ENCODE measurements around the gene THOC6. TPM values are rescaled to one million over a fixed set of nuclear protein-coding genes. Genes with fewer than 3 reads are reported as not detected.

The THOC6 gene
- total and polyA plus RNA-seq, 12 donors, result 9.0 to 107 (median 18.7) TPM

DNA sequence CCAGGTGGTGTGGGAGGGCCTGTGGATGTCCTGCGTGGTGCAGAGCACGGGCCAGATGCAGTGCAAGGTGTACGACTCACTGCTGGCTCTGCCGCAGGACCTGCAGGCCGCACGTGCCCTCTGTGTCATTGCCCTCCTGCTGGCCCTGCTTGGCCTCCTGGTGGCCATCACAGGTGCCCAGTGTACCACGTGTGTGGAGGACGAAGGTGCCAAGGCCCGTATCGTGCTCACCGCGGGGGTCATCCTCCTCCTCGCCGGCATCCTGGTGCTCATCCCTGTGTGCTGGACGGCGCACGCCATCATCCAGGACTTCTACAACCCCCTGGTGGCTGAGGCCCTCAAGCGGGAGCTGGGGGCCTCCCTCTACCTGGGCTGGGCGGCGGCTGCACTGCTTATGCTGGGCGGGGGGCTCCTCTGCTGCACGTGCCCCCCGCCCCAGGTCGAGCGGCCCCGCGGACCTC, 10.3 kb upstream of the THOC6 start:
- H3K4me3 ChIP-seq, result no peak overlapping the region
- intact Hi-C loops (cut with DNase I), result no loop called here

DNA sequence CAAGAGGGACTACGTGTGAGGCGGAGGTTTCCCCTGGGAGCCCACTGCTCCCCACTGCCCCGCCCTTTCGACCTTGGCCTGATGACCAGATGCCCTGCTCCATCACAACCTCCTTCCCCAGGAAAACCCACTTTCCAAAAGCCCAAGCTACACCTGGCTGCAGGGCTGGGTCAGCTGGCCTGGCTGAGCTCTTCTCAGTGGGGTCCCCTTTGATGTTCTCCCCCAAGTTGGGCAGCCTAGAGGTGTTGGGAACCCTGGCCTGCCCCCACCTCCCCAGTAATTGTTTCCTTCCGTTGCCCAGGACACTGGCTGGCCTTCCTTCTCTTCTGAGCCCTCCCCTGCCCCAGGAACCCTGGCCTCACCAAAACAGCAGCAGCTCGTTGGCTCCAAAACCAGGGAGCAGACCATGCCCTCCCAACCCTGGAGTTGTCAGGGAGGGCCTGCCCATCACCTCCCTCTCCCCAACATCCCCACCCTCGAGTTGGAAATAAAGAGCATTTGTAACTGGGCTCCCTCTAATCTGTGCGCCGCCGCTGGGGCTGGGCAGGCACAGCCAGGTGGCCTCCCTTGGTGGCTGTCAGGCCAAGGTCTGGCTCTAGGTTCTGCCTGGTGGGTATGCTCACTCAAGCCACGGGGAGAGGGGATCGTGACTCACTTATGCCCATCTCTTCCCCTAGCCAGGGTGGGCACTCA, 9.7 kb upstream of the THOC6 start:
- no peaks in the 10 kb centered on the region for H3K36me3 ChIP-seq (replicated peaks in 1 of 2)
- 49 to 72% (median 56%) methylated on average over 5 to 12 of the region's 12 CpGs for WGBS, 4 donors
- H3K27me3 ChIP-seq, result peaks cover 16% of the 10 kb centered on the region
- no peak for DNase-seq
- H3K4me1 ChIP-seq (replicated peaks in 1 of 2), result peaks cover 0 to 4% of the 10 kb centered on the region in 2 donors
- H3K27ac ChIP-seq, result no peak overlapping the region
- TF ChIP-seq, protein P1, sequence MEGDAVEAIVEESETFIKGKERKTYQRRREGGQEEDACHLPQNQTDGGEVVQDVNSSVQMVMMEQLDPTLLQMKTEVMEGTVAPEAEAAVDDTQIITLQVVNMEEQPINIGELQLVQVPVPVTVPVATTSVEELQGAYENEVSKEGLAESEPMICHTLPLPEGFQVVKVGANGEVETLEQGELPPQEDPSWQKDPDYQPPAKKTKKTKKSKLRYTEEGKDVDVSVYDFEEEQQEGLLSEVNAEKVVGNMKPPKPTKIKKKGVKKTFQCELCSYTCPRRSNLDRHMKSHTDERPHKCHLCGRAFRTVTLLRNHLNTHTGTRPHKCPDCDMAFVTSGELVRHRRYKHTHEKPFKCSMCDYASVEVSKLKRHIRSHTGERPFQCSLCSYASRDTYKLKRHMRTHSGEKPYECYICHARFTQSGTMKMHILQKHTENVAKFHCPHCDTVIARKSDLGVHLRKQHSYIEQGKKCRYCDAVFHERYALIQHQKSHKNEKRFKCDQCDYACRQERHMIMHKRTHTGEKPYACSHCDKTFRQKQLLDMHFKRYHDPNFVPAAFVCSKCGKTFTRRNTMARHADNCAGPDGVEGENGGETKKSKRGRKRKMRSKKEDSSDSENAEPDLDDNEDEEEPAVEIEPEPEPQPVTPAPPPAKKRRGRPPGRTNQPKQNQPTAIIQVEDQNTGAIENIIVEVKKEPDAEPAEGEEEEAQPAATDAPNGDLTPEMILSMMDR (IDR thresholded peaks at IDR 0.05), result no peak
- no peak for TF ChIP-seq POLR2A (IDR thresholded peaks at IDR 0.05)
- no peak overlapping the region for H3K4me3 ChIP-seq
- intact Hi-C loops (cut with DNase I), result no loop called here
- H3K9me3 ChIP-seq (replicated peaks in 1 of 3), result no peaks in the 10 kb centered on the region

More for the DNA sequence above, 10.3 kb upstream of the THOC6 start:
- H3K27me3 ChIP-seq, result peaks cover 15% of the 10 kb centered on the region
- TF ChIP-seq POLR2A (IDR thresholded peaks at IDR 0.05), result no peak
- TF ChIP-seq, protein P1 (IDR thresholded peaks at IDR 0.05), result no peak
- H3K36me3 ChIP-seq (replicated peaks in 1 of 2), result no peaks in the 10 kb centered on the region
- peaks cover 0 to 4% of the 10 kb centered on the region in 2 donors for H3K4me1 ChIP-seq (replicated peaks in 1 of 2)
- H3K27ac ChIP-seq, result no peak overlapping the region
- WGBS, 4 donors, result 40 to 61% (median 55%) methylated on average over 11 to 27 of the region's 27 CpGs
- H3K9me3 ChIP-seq (replicated peaks in 1 of 3), result no peaks in the 10 kb centered on the region
- DNase-seq, result no peak

DNA sequence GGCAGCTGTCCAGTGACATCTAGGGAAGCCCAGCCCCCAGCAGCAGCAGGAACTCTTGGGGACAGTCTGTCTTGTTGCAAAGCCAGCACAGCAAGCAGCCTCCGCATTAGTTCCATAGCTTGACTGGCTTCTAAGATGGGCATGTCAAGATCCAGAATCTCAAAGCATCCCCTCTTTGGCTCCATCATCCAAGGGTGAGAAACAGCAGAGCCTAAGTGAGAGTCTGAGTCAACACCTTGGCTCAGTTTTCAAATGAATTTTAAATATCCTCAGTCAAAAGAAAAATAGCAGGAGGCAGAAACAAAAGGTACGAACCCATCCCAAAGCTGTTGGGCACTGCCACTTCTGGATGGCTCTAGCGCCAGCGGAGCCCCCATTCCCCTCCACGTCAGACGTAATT, 8.9 kb upstream of the THOC6 start:
- no peak overlapping the region for H3K4me3 ChIP-seq
- DNase-seq, result no peak
- peaks cover 3 to 10% of the 10 kb centered on the region in 2 donors for H3K4me1 ChIP-seq (replicated peaks in 1 of 2)
- 66 to 93% (median 90%) methylated on average over 5 to 6 of the region's 6 CpGs for WGBS, 4 donors
- no peaks in the 10 kb centered on the region for H3K9me3 ChIP-seq (replicated peaks in 1 of 3)
- H3K27me3 ChIP-seq, result peaks cover 10% of the 10 kb centered on the region
- intact Hi-C loops (cut with DNase I), result no loop called here
- no peaks in the 10 kb centered on the region for H3K36me3 ChIP-seq (replicated peaks in 1 of 2)
- no peak for TF ChIP-seq POLR2A (IDR thresholded peaks at IDR 0.05)
- TF ChIP-seq, protein P1 (IDR thresholded peaks at IDR 0.05), result no peak
- no peak overlapping the region for H3K27ac ChIP-seq

DNA sequence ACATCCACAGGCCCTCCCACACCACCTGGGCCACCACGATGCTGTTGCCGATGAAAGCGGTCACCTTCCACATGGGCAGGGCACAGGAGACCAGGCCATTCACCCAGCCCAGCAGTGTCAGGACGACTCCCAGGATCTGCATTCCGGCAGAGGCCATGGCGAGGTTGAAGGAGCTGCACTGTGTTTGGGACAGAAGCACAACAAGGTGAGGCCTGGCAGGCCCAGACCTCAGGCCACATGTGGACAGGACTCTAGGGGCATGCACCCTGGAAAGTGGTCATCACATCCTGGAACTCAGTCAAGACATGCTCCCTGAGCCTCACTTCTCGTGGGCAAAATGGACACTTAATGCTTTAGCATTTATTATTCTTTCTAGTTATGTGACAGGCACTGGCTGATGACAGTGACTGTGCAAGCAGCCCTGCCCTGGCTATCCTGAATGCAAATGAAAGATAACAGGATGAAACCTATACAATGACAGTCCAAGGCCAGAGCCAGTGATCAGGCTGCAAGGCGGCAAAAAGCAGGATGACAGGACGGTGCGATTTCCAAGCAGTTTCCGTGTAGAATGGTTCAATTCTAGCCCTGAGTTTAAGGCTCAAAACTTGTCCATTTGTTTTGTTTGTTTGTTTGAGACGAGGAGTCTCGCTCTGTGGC, 7.8 kb upstream of the THOC6 start:
- Histone ChIP-seq H3K4me1 (replicated peaks in 1 of 2) (peaks cover 4 to 16% of the 10 kb centered on the region in 2 donors), H3K27me3 (peaks cover 10% of the 10 kb centered on the region)

More for the DNA sequence above, 7.8 kb upstream of the THOC6 start:
- no peaks in the 10 kb centered on the region for H3K9me3 ChIP-seq (replicated peaks in 1 of 3)
- H3K36me3 ChIP-seq (replicated peaks in 1 of 2), result no peaks in the 10 kb centered on the region
- H3K27ac ChIP-seq, result no peak overlapping the region
- no peak for DNase-seq
- TF ChIP-seq, protein P1 (IDR thresholded peaks at IDR 0.05), result no peak
- no peak for TF ChIP-seq POLR2A (IDR thresholded peaks at IDR 0.05)
- intact Hi-C loops (cut with DNase I), result no loop called here
- H3K4me3 ChIP-seq, result no peak overlapping the region
- WGBS, 4 donors, result 85 to 94% (median 89%) methylated on average over 7 to 13 of the region's 13 CpGs
